Fibroblast of the conjunctiva (primary cell): ENCODE data around the gene GJB3.
"Not testable (repeated sequence)": the region's sequence is repeated elsewhere in the genome, so short reads cannot be mapped to it uniquely, and the experiment has no call there.

Experiments
- DNase-seq: peaks from one replicate; pipeline ENCODE4 v3.0.0-alpha.2; 2010; ENCODE audit warnings: low read depth

Gene GJB3

DNA sequence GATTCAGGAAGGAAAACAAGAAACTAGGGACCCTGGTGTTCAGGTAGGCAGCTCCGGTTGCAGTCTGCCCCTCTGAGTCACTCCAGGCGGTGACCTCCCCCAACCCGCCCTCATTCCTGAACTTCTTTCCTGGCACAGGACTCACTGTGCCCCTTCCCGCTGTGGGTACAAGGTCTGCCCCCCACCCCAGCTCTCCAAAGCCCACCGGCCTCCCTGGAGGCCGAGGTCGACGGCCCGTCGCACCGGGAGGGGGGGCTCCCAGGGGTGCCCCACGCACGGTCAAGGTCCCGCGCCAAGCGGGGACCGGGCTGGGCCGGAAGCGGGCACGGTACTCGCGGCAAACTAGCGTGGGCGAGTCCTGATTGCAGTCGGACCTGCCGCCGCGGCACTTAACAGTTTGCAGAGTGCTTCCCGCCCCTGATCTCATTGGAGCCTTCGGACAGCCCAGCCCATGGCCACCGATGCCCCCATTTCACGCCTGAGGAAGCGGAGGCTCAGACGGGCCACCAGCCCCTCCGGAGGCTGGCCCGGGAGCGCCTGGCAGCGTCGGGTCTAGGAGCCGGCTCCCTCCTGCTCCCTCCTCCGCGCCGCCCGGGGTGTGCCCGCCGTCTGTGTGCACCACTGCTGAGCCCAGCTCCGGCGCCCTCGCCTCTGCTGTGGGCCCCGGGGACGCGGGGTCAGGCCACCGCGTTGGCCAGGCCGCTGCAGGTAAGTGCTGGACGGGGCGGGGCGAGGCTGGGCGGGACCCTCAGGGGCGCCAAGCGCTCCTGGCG, at the start of gene GJB3:
GJB3 (plus strand) TSS at position 144 of the 773 bp plus-strand sequence. CDS start 3,549 bp downstream, outside the sequence.
- no peak for DNase-seq

DNA sequence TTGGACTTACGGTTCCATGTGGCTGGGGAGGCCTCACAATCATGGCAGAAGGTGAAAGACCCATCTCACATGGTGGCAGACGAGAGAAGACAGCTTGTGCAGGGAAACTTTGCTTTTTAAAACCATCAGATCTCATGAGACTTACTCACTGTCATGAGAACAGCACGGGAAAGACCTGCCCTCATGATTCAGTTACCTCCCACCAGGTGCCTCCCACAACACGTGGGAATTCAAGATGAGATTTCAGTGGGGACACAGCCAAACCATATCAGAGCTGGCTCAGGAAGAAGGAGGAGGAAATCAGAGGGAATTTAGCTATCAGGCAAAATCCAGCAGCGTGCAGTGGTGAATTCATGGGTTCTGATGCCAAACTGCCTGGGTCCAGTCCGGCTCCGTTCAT, 48.2 kb upstream of the GJB3 start:
- not testable (repeated sequence) for DNase-seq

DNA sequence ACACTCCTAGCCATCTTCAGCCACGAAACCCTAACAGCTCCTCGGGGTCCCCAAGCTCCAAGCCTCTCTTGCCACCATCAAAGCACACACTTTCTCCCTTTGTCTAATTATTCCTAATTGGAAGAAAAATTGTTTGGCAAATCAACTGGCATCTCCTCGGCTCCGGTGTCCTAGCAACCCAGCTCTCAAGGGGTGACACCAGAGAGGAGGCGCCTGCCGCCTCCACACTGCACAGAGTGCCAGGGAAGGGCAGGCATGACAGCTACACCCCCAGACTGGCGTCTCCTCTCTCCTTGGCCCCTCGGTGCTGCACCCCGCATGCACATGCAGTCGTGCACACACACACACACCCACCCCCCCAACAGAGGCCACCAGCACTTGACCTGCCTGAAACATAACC, 44.3 kb upstream of the GJB3 start:
- DNase-seq, result no peak

DNA sequence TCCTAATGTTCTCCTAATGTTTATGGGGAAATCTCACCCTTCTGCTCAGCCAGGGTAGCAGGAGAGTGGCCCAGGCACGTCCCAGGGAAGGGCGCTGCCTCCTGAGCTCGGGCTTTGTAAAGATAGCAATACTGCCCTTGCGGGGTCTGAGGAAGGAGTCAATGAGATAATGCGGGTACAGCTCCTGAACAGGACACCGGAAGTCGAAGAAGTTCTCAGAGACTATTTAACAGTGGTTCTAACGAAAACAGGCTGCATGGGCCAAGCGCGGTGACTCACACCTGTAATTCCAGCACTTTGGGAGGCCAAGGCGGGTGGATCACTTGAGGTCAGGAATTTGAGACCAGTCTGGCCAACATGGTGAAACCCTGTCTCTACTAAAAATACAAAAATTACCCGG, 43.8 kb upstream of the GJB3 start:
- not testable (repeated sequence) for DNase-seq

DNA sequence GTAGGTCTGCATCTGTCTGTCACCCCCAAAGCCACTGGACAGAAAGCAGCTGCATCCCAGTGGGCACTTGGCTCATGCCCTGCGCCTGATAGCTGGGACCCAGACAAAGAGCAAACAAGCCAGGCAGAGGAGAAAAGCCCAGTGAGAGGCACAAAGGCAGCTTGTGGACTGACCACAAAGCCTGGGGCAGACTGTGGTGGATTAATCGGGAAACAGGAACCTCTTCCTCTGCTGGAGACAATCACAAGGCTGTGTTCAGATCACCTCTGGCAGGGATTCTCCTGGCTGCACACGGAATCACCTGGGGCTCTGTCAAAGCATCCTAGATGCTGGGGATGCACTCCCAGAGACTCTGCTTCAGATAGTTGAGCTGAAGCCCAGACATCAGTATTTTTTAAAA, 41.4 kb upstream of the GJB3 start:
- no peak for DNase-seq

DNA sequence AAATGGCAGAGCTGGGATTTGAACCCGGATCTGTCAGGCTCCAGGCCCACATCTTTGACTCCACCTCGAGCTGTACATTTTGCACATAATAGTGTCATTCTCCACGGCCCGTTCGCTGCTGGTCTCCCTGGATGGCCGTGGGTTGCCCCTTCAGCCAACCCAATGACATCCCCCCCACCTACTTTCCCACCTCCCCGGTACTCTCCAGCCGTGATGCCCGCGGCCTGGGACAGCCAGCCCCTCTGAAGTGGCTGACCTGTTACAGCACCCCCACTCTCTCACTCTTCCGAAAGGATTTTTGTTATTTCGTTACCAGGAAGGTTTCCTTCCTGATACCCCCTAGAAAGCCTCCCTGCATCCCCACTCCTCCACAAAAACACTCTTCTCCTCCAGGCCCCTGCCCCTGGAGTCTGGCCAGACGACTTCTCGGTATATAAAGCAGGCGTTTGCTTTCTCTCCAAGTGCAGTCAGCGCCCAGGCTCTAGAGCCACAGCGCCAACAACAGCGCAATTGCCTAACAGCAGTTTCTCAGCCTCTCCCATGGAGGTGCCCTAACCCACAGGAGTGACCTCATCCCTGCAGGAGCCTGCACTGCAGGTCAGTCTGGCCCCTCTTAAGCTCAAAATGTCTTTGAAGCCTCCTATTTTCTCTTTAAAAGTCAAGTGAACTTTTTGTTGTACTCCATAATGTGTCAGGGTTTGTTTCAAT, 40.7 kb upstream of the GJB3 start:
- DNase-seq, result no peak

DNA sequence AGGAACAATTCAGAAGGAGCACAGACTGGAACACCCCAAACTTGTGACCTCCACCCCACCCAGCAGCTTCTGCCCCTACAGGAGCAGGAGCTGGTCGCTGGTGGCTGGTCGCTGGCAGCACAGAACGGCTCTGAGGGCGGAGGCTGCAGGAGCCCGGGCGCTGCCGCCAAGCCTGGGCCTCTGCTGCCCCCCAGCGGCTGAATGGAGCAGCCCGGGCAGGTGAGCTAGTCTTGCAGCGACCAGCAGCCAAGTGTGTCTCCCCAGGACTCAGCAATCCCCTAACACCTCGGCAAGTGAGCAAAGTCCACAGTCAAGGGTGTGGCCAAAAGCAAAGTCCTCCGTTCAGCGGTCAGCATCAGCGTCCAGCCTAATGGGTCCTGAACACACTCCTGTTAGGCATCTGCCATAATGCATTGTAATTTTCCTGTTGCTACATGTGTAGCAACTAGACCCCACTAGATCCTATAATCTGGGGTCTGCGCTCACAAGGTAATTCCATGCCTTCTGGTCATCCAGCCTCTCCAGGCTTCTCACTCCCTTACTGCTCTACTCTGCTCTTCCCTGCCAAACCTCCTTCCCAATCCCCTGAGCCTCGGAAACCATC, 38.2 kb upstream of the GJB3 start:
- DNase-seq, result peak; percentile 22

DNA sequence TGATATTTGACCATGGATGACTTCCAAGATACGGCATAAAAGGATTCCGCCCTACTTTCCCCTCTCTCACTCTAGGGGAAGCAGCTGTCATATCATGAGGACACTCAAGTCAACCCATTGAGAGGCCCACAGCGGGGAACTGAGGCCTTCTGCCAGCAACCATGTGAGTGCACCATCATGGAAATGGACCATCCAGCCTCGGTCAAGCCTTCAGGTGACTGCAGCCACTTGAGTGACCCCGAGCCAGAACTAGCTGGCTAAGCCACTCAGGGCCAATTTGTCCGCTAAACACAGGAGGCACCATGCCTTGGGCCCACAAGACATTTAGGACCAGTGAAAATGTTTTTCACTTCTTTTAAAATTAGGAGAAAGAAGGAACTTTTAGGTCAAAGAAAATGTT, 37.2 kb upstream of the GJB3 start:
- no peak for DNase-seq

DNA sequence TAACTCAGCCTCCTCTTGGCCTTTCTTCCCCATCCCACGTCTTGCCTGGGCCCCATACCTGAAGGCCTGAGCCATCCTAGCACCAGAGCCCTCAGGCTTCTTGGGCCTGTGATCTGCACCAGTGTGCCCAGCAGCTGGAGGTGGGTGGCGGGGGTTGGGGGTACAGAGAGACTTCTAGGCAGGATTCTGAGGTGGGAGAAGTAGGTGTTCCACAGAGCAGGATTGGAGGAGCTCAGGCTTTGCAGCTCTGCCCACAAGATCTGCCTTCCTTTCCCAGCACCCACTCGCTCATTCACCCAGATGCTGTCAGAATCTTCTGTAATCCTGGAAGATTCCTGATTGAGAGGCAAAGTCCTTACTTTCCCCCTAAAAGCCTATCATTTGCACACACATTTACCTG, 36.2 kb upstream of the GJB3 start:
- DNase-seq, result no peak

DNA sequence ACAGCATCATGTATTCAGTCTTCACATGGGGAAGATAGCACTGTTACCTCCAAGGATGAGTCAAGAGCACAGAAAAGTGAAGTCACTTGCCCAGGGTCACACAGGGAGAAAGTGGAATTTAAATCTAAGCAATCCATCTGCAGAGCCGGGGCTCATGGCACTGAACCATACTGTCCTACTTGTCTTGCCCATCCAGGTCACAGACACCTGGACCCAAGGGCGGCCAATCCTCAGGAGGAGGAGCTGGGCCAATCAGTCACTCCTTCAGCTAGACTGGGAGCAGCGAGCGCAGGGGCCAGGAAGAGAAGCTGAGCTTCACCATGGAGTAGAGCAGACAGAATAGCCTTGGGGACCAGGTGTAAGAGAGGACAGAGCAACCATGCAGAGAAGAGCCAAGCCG, 35.3 kb upstream of the GJB3 start:
- no peak for DNase-seq

DNA sequence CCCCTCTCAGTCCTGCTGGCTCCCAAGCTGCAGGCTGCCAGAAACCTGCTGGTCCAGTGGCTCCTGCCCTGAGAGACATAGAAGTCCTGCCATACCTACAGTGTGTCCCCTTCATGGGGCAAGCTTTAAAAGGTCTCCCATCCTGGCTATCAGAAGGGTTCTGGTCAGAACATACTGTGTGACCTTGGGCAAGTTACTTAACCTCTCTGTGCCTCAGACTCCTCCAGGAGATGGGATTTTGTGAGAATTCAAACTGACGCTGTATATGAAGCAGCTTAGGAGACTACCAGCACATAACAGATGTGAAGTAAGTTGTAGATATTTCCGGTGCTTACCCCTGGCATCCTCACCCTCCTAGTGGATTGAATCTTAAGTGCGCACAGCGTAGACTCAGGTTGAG, 34.9 kb upstream of the GJB3 start:
- no peak for DNase-seq

DNA sequence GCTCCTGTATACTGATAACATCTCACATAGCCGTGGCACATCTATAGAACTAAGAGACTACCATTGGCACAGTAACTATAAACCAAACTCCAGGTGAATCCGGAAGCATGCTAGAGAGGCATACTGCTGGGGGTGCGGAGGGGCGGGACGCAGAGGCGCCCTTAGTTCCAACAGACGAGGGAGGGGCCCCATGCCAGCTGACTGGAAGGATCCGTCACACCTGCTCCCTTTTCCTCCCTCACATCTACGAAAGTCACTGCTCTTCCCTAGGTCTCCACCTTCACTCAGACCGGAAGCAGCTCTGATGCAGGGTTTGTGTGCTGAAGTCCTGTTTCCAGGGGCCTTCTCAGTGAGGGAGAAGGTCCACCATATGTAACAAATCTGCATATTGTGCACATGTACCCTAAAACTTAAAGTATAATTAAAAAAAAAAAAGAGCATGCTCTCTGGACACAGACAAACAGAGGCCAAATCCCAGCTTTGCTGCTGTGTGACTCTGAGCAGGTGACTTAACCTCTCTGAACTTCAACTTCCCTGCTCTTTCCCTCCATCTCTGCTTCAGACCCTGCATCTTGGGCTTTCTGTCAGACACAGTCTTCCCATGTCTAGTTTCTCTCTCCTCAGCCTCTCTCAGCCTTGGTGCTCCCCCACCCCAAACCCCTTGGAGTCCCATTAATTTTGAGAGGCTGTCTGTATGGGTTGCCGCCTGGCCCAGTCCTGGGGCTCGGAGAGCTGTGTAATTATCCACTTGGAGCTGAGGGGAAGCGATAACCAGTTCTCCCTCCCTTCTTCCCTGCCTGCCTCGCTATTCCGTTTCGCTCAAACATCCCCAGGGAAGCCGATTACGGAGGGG, 34.0 kb upstream of the GJB3 start:
- DNase-seq, result no peak

DNA sequence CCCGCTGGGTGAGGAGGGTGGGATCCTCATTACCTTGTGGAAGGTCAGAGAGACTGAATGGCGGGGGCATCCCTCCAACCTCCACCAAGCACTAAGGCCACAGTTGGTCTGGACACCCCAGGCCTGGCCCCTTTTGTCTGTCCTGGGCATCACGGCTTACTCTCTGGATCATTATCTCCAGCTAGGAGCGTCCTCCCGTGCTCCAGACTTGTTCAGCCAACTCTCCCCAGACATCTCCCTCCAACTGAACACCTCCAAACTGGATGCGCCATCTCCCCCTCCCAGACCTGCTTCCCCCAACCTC, 33.4 kb upstream of the GJB3 start:
- no peak for DNase-seq

DNA sequence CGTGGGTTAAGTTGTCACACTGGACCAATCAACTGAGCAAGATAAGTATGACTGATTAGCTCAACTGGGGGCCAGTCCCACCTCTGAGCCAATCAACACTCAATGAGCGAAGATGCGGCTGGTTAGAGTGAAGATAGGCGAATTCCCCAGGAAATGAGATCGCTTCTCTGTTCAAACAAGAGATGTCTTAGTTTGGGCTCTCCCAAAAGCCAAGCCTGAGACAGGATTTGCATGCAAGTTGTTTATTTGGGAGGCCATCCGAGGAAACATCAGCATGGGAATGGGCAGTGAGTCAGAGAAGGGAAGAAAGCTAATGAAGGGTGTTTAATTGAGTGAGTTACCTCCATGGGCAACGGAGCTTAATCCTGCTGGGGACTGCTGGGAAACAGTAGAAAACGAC, 31.0 kb upstream of the GJB3 start:
- DNase-seq, result no peak

DNA sequence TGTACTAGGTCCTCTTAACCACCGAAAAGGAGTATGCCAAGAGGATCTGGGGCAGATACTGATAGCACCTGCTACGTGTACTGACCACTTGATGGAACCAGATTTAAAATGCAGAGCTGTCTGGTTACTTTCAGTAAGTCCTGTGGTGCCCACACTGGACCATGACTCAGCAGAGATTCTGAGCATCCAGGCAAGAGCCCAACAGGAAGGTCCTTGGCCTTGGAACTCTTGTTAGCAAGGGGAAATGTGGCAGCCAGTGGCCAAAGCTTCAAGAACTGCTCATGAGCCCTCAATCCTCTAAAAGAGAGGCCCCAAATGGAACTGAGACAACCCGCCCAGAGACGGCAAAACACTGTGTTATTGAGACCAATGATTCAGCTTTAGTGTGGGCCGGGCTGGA, 30.4 kb upstream of the GJB3 start:
- DNase-seq, result no peak

DNA sequence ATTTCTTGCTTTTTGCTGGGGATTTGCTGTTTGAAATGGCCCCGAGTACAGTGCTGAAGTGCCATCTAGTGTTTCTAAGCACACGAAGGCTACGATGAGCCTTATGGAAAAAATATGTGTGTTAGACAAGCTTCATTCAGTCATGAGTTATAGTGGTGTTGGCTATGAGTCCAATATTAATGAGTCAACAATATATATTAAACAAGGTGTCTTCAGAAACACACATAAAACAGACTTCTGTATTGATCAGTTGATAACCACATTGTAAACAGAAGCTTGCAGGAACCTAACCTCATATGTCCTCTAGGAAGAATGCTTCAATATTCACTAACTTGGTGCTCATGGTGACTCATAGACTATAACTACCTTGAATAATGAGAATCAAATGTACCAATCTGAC, 27.9 kb upstream of the GJB3 start:
- DNase-seq, result no peak

DNA sequence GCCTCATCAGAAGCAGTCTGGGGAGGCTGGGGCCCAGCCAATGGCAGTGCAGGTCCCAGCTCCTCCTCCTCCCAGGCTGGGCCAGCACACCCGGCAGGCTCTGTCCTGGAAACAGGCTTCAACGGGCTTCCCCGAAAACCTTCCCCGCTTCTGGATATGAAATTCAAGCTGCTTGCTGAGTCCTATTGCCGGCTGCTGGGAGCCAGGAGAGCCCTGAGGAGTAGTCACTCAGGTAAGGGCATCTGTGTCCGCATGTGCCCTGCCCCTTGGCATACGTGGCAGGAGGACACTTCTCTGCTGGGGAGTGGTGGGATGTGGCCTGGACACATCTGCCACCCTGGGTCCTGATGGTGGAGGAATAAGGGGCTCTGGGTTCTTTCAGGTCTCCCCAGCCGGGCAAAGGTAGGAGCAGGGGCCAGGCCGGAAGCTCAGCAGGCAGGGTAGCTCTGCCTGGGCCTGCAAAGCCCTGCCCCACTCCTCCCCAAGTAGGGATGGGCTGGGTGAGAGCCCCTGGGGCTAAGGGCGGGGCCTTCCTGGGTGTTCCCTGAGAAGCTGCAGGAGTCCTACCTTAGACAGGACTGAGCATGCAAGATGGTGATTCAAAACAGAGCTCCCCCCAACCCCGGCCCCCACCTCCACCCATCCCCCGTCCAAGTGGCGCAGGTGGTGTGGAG, 25.9 kb upstream of the GJB3 start, which contains the start of gene GJB5:
GJB5 (plus strand) TSS at position 84 of the 674 bp plus-strand sequence. CDS start 2,284 bp downstream, outside the sequence.
- DNase-seq, result no peak

DNA sequence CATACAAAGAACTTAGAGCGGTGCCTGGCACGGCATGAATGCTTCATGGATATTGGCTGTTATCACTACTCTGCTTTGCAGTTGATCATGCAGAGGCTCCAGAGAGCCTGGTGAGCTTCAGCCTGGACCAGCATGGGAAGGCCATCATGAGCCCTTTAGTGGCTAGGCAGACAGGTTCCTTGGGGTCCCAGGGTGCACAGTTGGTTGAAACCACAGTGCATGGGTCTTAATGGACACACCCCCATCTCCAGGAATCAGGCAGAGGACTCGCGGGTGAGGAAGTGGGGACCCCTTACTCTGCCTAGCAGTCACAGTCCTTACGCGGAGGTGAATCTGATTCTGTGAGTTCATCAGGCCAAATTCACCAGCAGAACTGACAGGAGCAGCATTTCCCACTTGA, 25.1 kb upstream of the GJB3 start:
- DNase-seq, result no peak

DNA sequence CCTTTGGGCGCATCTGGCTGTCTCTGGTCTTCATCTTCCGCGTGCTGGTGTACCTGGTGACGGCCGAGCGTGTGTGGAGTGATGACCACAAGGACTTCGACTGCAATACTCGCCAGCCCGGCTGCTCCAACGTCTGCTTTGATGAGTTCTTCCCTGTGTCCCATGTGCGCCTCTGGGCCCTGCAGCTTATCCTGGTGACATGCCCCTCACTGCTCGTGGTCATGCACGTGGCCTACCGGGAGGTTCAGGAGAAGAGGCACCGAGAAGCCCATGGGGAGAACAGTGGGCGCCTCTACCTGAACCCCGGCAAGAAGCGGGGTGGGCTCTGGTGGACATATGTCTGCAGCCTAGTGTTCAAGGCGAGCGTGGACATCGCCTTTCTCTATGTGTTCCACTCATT, 23.6 kb upstream of the GJB3 start:
- DNase-seq, result no peak

DNA sequence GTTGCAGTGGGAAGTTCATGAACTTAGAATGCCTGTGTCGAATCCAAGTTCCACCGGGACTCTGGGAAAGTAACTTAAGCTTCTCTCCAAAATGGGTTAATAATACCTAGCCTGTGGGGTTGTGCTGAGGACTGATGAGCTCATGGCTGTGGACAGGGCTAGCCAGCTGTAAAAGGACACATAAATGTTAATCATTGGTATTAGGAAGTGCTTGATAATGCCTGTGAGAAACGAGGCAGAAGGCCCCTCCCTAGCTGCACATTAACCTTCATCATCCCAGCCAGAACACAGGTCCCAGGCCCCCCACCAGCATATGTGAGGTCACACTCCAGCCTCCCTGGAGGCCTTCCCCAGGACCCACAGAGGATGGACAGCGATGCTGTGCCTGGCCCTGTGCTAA, 22.3 kb upstream of the GJB3 start:
- DNase-seq, result no peak

DNA sequence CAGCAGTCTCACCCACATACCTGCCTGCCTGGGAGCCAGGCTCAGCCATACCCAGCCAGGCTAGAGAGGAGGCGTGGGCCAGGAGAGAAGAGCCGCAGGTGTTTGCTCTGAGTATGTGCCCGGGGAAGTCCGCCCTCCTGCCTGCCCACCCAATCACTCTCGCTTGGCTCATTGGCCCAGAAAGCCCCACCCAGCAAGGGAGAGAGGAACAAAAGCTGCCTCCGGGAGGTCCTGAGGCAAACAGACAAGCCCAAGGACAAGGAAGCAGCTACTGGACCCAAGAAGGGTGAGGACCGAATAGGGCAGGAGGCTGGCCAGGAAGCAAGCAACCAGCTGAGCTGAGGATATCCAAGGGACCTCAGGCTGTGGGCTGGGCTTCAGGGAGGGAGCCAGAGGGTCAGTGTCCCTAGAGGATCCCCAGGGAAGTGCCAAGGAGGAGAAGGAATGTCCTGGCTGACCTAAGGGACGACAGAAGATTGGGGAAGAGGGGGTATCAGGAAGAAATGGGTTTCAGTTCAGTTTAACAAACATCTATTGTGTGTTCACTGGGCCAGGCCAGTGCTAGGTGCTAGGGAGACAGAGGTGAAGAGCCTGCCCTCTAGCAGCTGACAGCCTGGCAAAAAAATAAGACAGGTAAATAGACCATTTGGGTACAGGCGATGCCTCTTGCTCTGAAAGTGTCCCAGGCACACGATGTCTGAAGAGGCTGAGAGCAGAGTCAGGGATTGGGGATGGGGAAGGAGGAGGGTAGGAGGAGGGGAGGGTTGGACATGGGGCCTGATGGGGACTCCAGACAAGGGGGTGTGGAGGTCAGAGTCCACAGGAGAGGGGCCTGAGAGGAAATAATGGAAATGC, 21.3 kb upstream of the GJB3 start, which contains the start of gene GJB4:
GJB4 (plus strand) TSS at position 238 of the 855 bp plus-strand sequence. CDS start 1,515 bp downstream, outside the sequence.
- DNase-seq, result no peak
